Gastrocnemius medialis (tissue), 4 donors: Measurements from ENCODE around the gene TNIP2. TPM values are rescaled to one million over a fixed set of nuclear protein-coding genes. Genes with fewer than 3 reads are reported as not detected.

Experiments
- ATAC-seq, 2 donors: fragments of 150-250 bp; one replicate each; pipeline ENCODE4 v1.9.1; 2016
- DNase-seq, 2 donors: peaks; one replicate each; pipeline ENCODE4 v3.0.0-alpha.2; 2019
- H3K27ac ChIP-seq, 4 donors: fragments of 200-600 bp; sonication (generic); 1 replicate in 1 of 4; 2 replicates in 3 of 4; pipeline ENCODE4 v1.5.1; 2016 to 2018; ENCODE audit warnings: mild to moderate bottlenecking in 2 of 4, moderate library complexity in 1 of 4
- H3K27me3 ChIP-seq, 3 donors: fragments of 200-600 bp; sonication (generic) in 2 of 3; 1 replicate in 1 of 3; 2 replicates in 2 of 3; pipeline versions ENCODE4 v1.5.1 to v1.6.0; 2016 to 2019; ENCODE audit warnings: mild to moderate bottlenecking in 1 of 3, moderate library complexity in 1 of 3
- H3K36me3 ChIP-seq, 2 donors: fragments of 200-600 bp; sonication (generic) in 1 of 2; one replicate each; pipeline ENCODE4 v1.5.1; 2017 to 2018
- H3K4me1 ChIP-seq, 2 donors: fragments of 200-600 bp; sonication (generic) in 1 of 2; one replicate each; pipeline ENCODE4 v1.5.1; 2016 to 2017; ENCODE audit warnings: mild to moderate bottlenecking in 2 of 2
- H3K4me3 ChIP-seq, 4 donors: fragments of 200-600 bp; sonication (generic) in 3 of 4; 1 replicate in 1 of 4; 2 replicates in 3 of 4; pipeline ENCODE4 v1.5.1; 2016 to 2019; ENCODE audit warnings: mild to moderate bottlenecking in 2 of 4
- H3K9me3 ChIP-seq, 3 donors: fragments of 200-600 bp; sonication (generic) in 2 of 3; 1 replicate in 1 of 3; 2 replicates in 2 of 3; pipeline ENCODE4 v1.5.1; 2016 to 2019
- CTCF ChIP-seq, 5 experiments: fragments of 450-650 bp in 3 of 5; fragments of 200-600 bp in 2 of 5; sonication (generic) in 2 of 5; IDR thresholded peaks in 4 of 5; conservative IDR thresholded peaks in 1 of 5; 1 replicate in 4 of 5; 2 replicates in 1 of 5; pipeline ENCODE4 v1.5.1; 2016 to 2019; ENCODE audit warnings: antibody characterized with exemption in 5 of 5, mild to moderate bottlenecking in 3 of 5, moderate library complexity in 3 of 5
- POLR2A ChIP-seq, 2 donors: fragments of 450-650 bp; IDR thresholded peaks; one replicate each; pipeline ENCODE4 v1.6.1; 2017; ENCODE audit warnings: antibody characterized with exemption in 2 of 2, mild to moderate bottlenecking in 2 of 2, moderate library complexity in 2 of 2
- in situ Hi-C, 4 donors: fragments of 200-750 bp; cut with MboI; loops; one replicate each; pipeline versions ENCODE4 v1.15.0 to v1.8.0; 2017; ENCODE audit warnings: low sequenced_read_pairs in 4 of 4
- intact Hi-C: fragments of 100-400 bp; cut with DNase I; formaldehyde crosslinking; loops from one replicate; pipeline ENCODE4 v1.15.1; 2023; ENCODE audit warnings: low total_unique reads
- total RNA-seq, 4 donors: library from RNA; depleted of rRNA; stranded (reverse); fragments of >200 nt; gene quantifications; one replicate each; pipeline versions ENCODE4 v1.1.0 to v1.2.3, GENCODE V29; 2016

TNIP2 gene
- total RNA-seq, 4 donors from 2014 or later: 36.1 to 81.9 (median 66.5) TPM

- ATAC-seq: no peak
- in situ Hi-C loops: no loop called here
- Histone ChIP-seq H3K4me3 (no peak overlapping the region), H3K4me1 (peaks cover 5 to 7% of the 10 kb centered on the region in 2 donors), H3K27ac (no peak overlapping the region), H3K9me3 (no peaks in the 10 kb centered on the region), H3K36me3 (peaks cover 0 to 14% of the 10 kb centered on the region in 2 donors), H3K27me3 (no peaks in the 10 kb centered on the region)
- no peak for DNase-seq
- no peak for TF ChIP-seq POLR2A (IDR thresholded peaks at IDR 0.05)
- intact Hi-C loops: no loop called here
Measured at GRCh38 chr4:2725380-2725779, 30.8 kb downstream of the TNIP2 start.

GRCh38 chr4:2723751-2724150, 32.4 kb downstream of the TNIP2 start:
- Histone ChIP-seq H3K4me3 (no peak overlapping the region), H3K27ac (no peak overlapping the region), H3K27me3 (no peaks in the 10 kb centered on the region), H3K9me3 (no peaks in the 10 kb centered on the region), H3K36me3 (peaks cover 0 to 22% of the 10 kb centered on the region in 2 donors), H3K4me1 (peaks cover 0 to 4% of the 10 kb centered on the region in 2 donors)
- intact Hi-C loops: no loop called here
- ATAC-seq (no peak), DNase-seq (peak in 1 of 2 donors; percentile 7)
- in situ Hi-C loops: no loop called here
- TF ChIP-seq CTCF (IDR thresholded peaks at IDR 0.05 in 4 of 5, conservative IDR thresholded peaks at IDR 0.05 in 1 of 5) (no peak), POLR2A (IDR thresholded peaks at IDR 0.05) (no peak)

GRCh38 chr4:2722033-2722432, 34.1 kb downstream of the TNIP2 start:
- Histone ChIP-seq H3K4me3 (no peak overlapping the region), H3K4me1 (no peaks in the 10 kb centered on the region), H3K27ac (no peak overlapping the region), H3K27me3 (no peaks in the 10 kb centered on the region), H3K9me3 (no peaks in the 10 kb centered on the region), H3K36me3 (peaks cover 0 to 36% of the 10 kb centered on the region in 2 donors)
- DNase-seq (no peak), ATAC-seq (no peak)
- intact Hi-C loops (no loop called here), in situ Hi-C loops (no loop called here)
- no peak for TF ChIP-seq CTCF (IDR thresholded peaks at IDR 0.05 in 4 of 5, conservative IDR thresholded peaks at IDR 0.05 in 1 of 5)
- TF ChIP-seq POLR2A (IDR thresholded peaks at IDR 0.05): no peak

- Histone ChIP-seq H3K27me3 (no peaks in the 10 kb centered on the region), H3K9me3 (no peaks in the 10 kb centered on the region), H3K4me1 (no peaks in the 10 kb centered on the region), H3K36me3 (peaks cover 0 to 41% of the 10 kb centered on the region in 2 donors), H3K27ac (no peak overlapping the region), H3K4me3 (no peak overlapping the region)
- DNase-seq: peak in 1 of 2 donors; percentile 8
- ATAC-seq: no peak
- intact Hi-C loops: no loop called here
- TF ChIP-seq POLR2A (IDR thresholded peaks at IDR 0.05): no peak
- no peak for TF ChIP-seq CTCF (IDR thresholded peaks at IDR 0.05 in 4 of 5, conservative IDR thresholded peaks at IDR 0.05 in 1 of 5)
- in situ Hi-C loops: no loop called here
Measured at GRCh38 chr4:2721586-2721985, 34.5 kb downstream of the TNIP2 start.

GRCh38 chr4:2716236-2716635, 39.9 kb downstream of the TNIP2 start:
- H3K9me3 ChIP-seq: no peaks in the 10 kb centered on the region
- peak in 1 of 2 donors; percentile 6 for DNase-seq
- intact Hi-C loops (no loop called here), in situ Hi-C loops (no loop called here)
- H3K4me3 ChIP-seq: no peak overlapping the region
- peaks cover 0 to 38% of the 10 kb centered on the region in 2 donors for H3K36me3 ChIP-seq
- no peak overlapping the region for H3K27ac ChIP-seq
- no peak for ATAC-seq
- no peaks in the 10 kb centered on the region for H3K27me3 ChIP-seq
- H3K4me1 ChIP-seq: peaks cover 0 to 3% of the 10 kb centered on the region in 2 donors
- TF ChIP-seq CTCF (IDR thresholded peaks at IDR 0.05 in 4 of 5, conservative IDR thresholded peaks at IDR 0.05 in 1 of 5) (no peak), POLR2A (IDR thresholded peaks at IDR 0.05) (no peak)
